Endothelial cell of umbilical vein (primary cell): Measurements from ENCODE around the gene CRIM1.

Source experiments
- EZH2 ChIP-seq: IDR thresholded peaks from 2 replicates; pipeline ENCODE4 v1.6.1; 2012; ENCODE audit warnings: borderline replicate concordance, low read depth, mild to moderate bottlenecking, moderate library complexity, low read length, inconsistent platforms; ENCODE audit not compliant: severe bottlenecking
- FOS ChIP-seq: IDR thresholded peaks from 2 replicates; pipeline ENCODE4 v1.6.1; 2011; ENCODE audit warnings: mild to moderate bottlenecking, low read length, moderate library complexity, borderline replicate concordance; ENCODE audit not compliant: insufficient read depth
- GATA2 ChIP-seq: IDR thresholded peaks from 2 replicates; pipeline ENCODE4 v1.7.0; 2011; ENCODE audit warnings: low read depth, mild to moderate bottlenecking, moderate library complexity, mixed read lengths, low read length; ENCODE audit not compliant: insufficient read length, insufficient read depth
- MYC ChIP-seq: IDR thresholded peaks from one replicate; pipeline ENCODE4 v1.6.1; 2011; ENCODE audit warnings: mild to moderate bottlenecking, low read depth, low read length
- POLR2A ChIP-seq: IDR thresholded peaks from 2 replicates; pipeline ENCODE4 v1.6.1; 2012; ENCODE audit warnings: low read depth, mild to moderate bottlenecking, control low read depth, low read length
- POLR2AphosphoS5 ChIP-seq: IDR thresholded peaks from 2 replicates; pipeline ENCODE4 v1.6.1; 2012; ENCODE audit warnings: low read depth, mild to moderate bottlenecking, control low read depth, low read length, moderate library complexity; ENCODE audit not compliant: insufficient read depth
- TF ChIP-seq, protein P1 (sequence below), 2 donors: IDR thresholded peaks; 1 replicate in 1 of 2; 2 replicates in 1 of 2; pipeline ENCODE4 v1.5.1; 2011; ENCODE audit warnings: low read length in 2 of 2, mild to moderate bottlenecking in 2 of 2, moderate library complexity in 2 of 2, control low read depth in 1 of 2, inconsistent platforms in 1 of 2, low read depth in 1 of 2; ENCODE audit not compliant: insufficient read depth in 1 of 2; ENCODE audit errors: extremely low read depth in 1 of 2
- TF ChIP-seq, protein P2 (sequence below): IDR thresholded peaks from 2 replicates; pipeline ENCODE4 v1.6.1; 2011; ENCODE audit not compliant: insufficient read depth, insufficient read length

DNA sequence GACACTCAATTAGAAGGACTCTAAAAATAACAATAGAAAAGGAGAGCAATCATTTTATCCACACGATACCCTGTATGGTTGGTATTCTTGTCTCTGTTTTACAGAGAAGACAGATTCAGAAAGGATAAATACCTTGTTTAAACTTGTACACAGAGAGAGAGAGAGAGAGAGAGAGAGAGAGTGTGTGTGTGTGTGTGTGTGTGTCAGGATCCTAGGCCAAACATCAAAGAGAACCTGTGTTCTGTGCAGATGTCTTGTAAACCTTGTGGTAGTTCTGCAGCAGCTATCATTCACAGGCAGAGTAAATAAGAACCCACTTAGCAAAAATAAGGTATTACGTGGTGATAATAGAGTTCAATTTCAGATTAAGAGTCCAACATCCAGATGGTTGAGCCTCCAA lies 4.3 kb upstream of the CRIM1 start:
- TF ChIP-seq, protein P1, sequence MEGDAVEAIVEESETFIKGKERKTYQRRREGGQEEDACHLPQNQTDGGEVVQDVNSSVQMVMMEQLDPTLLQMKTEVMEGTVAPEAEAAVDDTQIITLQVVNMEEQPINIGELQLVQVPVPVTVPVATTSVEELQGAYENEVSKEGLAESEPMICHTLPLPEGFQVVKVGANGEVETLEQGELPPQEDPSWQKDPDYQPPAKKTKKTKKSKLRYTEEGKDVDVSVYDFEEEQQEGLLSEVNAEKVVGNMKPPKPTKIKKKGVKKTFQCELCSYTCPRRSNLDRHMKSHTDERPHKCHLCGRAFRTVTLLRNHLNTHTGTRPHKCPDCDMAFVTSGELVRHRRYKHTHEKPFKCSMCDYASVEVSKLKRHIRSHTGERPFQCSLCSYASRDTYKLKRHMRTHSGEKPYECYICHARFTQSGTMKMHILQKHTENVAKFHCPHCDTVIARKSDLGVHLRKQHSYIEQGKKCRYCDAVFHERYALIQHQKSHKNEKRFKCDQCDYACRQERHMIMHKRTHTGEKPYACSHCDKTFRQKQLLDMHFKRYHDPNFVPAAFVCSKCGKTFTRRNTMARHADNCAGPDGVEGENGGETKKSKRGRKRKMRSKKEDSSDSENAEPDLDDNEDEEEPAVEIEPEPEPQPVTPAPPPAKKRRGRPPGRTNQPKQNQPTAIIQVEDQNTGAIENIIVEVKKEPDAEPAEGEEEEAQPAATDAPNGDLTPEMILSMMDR (IDR thresholded peaks at IDR 0.05; ENCODE audit: extremely low read depth in 1 of 2, insufficient read depth in 1 of 2, low read depth in 1 of 2, low read length in 2 of 2), result no peak
- no peak for TF ChIP-seq POLR2A
- no peak for TF ChIP-seq POLR2AphosphoS5
- TF ChIP-seq, protein P2, sequence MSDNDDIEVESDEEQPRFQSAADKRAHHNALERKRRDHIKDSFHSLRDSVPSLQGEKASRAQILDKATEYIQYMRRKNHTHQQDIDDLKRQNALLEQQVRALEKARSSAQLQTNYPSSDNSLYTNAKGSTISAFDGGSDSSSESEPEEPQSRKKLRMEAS, result no peak
- TF ChIP-seq EZH2, result no peak
- TF ChIP-seq FOS, result no peak
- no peak for TF ChIP-seq MYC
- TF ChIP-seq GATA2, result no peak
